Neuronal stem cell (in vitro differentiated cells): Measurements from ENCODE around the gene ADGRA3.

Source experiments
- DNase-seq: peaks from one replicate; pipeline ENCODE4 v3.0.0-alpha.2; 2013; ENCODE audit warnings: low spot score
- H2AFZ ChIP-seq: one replicate; pipeline ENCODE4 v1.6.1; 2013; ENCODE audit warnings: mild to moderate bottlenecking, low read length, inconsistent platforms
- H2AK5ac ChIP-seq: 2 replicates; pipeline ENCODE4 v1.6.1; 2013; ENCODE audit warnings: low read depth, mild to moderate bottlenecking, inconsistent platforms, low read length, moderate library complexity, mixed read lengths
- H2BK120ac ChIP-seq: 2 replicates; pipeline ENCODE4 v1.6.1; 2013; ENCODE audit warnings: low read depth, mild to moderate bottlenecking, inconsistent platforms, low read length, moderate library complexity, mixed read lengths
- H2BK12ac ChIP-seq: one replicate; pipeline ENCODE4 v1.6.1; 2013; ENCODE audit warnings: low read length, inconsistent platforms
- H2BK15ac ChIP-seq: 2 replicates; pipeline ENCODE4 v1.6.1; 2013; ENCODE audit warnings: mild to moderate bottlenecking, low read length, inconsistent platforms, mixed read lengths
- H2BK5ac ChIP-seq: one replicate; pipeline ENCODE4 v1.6.1; 2013; ENCODE audit warnings: inconsistent platforms, mild to moderate bottlenecking, low read length, moderate library complexity
- H3K14ac ChIP-seq: one replicate; pipeline ENCODE4 v1.6.1; 2013; ENCODE audit warnings: low read length, inconsistent platforms
- H3K18ac ChIP-seq: 2 replicates; pipeline ENCODE4 v1.6.1; 2013; ENCODE audit warnings: low read length, inconsistent platforms
- H3K23ac ChIP-seq: 2 replicates; pipeline ENCODE4 v1.6.1; 2013; ENCODE audit warnings: low read depth, mild to moderate bottlenecking, mixed read lengths, low read length, inconsistent platforms; ENCODE audit not compliant: poor library complexity
- H3K27ac ChIP-seq: replicated peaks from 3 replicates; pipeline ENCODE4 v1.5.1; 2013; ENCODE audit warnings: low read length, inconsistent platforms
- H3K27me3 ChIP-seq, 3 experiments: 2 replicates each; pipeline ENCODE4 v1.6.1; 2013; ENCODE audit warnings: low read length in 3 of 3, mild to moderate bottlenecking in 2 of 3, inconsistent platforms in 1 of 3, low read depth in 1 of 3, mixed read lengths in 1 of 3, moderate library complexity in 1 of 3; ENCODE audit not compliant: control insufficient read depth in 3 of 3, insufficient read depth in 3 of 3
- H3K36me3 ChIP-seq, 2 donors: replicated peaks in 1 of 2; 2 replicates each; pipeline ENCODE4 v1.6.1; 2013; ENCODE audit warnings: low read length in 2 of 2; ENCODE audit not compliant: control insufficient read depth in 2 of 2, insufficient read depth in 2 of 2
- H3K4ac ChIP-seq: 2 replicates; pipeline ENCODE4 v1.6.1; 2013; ENCODE audit warnings: inconsistent platforms, mild to moderate bottlenecking, low read length, moderate library complexity
- H3K4me1 ChIP-seq, 2 donors: 1 replicate in 1 of 2; 2 replicates in 1 of 2; pipeline ENCODE4 v1.6.1; 2013; ENCODE audit warnings: low read length in 2 of 2, low read depth in 1 of 2; ENCODE audit not compliant: control insufficient read depth in 2 of 2, insufficient read depth in 1 of 2
- H3K4me2 ChIP-seq: one replicate; pipeline ENCODE4 v1.6.1; 2013; ENCODE audit warnings: mild to moderate bottlenecking, low read length, inconsistent platforms; ENCODE audit not compliant: insufficient read depth, poor library complexity, severe bottlenecking
- H3K4me3 ChIP-seq, 2 donors: 2 replicates each; pipeline ENCODE4 v1.5.1; 2013; ENCODE audit warnings: low read length in 2 of 2, mild to moderate bottlenecking in 2 of 2, inconsistent platforms in 1 of 2, moderate library complexity in 1 of 2
- H3K79me1 ChIP-seq: one replicate; pipeline ENCODE4 v1.6.1; 2013; ENCODE audit warnings: low read depth, mild to moderate bottlenecking, inconsistent platforms, low read length, moderate library complexity
- H3K9ac ChIP-seq: one replicate; pipeline ENCODE4 v1.6.1; 2013; ENCODE audit warnings: mild to moderate bottlenecking, low read depth, low read length, inconsistent platforms; ENCODE audit not compliant: poor library complexity
- H3K9me3 ChIP-seq, 2 donors: replicated peaks in 1 of 2; 2 replicates each; pipeline versions ENCODE3 to v1.6.1; 2013; ENCODE audit warnings: low read length in 2 of 2, mild to moderate bottlenecking in 2 of 2, inconsistent platforms in 1 of 2, low read depth in 1 of 2, mixed read lengths in 1 of 2, moderate library complexity in 1 of 2; ENCODE audit not compliant: control insufficient read depth in 2 of 2, insufficient read depth in 1 of 2
- H4K8ac ChIP-seq: one replicate; pipeline ENCODE4 v1.6.1; 2013; ENCODE audit warnings: low read depth, mild to moderate bottlenecking, inconsistent platforms, low read length, moderate library complexity
- H4K91ac ChIP-seq: one replicate; pipeline ENCODE4 v1.6.1; 2013; ENCODE audit warnings: low read length, low read depth, mild to moderate bottlenecking, inconsistent platforms; ENCODE audit not compliant: poor library complexity
- WGBS, 2 donors: extraction: QIAGEN DNeasy Blood & Tissue Kit; methylation state at CpG; one replicate each; pipeline ENCODE4 v1.1.7; 2013; ENCODE audit warnings: missing lambda C conversion rate in 2 of 2, mixed read lengths in 1 of 2; ENCODE audit not compliant: insufficient read length in 2 of 2, insufficient replicate concordance in 1 of 2; ENCODE audit errors: extremely low coverage in 2 of 2; 5-methylcytosine and 5-hydroxymethylcytosine counted together

ADGRA3 gene

DNA sequence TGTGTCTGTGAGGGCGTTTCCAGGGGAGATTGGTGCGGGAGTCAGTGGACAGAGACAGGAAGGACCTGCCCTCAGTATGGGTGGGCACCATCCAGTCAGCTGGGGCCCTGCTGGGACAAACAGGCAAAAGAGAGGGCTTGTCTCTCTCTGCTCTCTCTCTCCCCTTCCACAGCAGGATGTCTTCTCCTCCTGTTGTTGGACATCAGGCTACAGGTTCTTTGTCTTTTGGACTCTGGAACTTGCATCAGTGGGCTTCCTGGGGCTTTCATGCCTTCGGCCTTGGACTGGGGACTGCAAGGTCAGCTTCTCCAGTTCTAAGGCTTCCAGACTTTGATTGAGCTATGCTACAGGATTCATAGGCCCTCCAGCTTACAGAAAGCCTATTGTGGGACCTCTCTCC, 59.6 kb downstream of the ADGRA3 start:
- Histone ChIP-seq H2BK120ac (no peak overlapping the region), H3K14ac (no peak overlapping the region), H3K27me3 (no peaks in the 10 kb centered on the region), H3K23ac (no peak overlapping the region), H3K79me1 (peaks cover 2% of the 10 kb centered on the region), H2BK12ac (no peak overlapping the region), H3K9me3 (no peaks in the 10 kb centered on the region), H2AFZ (no peak overlapping the region), H3K4me1 (no peaks in the 10 kb centered on the region), H3K9ac (no peak overlapping the region), H4K91ac (no peak overlapping the region), H2BK5ac (no peak overlapping the region), H2AK5ac (no peak overlapping the region), H3K4me2 (no peak overlapping the region), H2BK15ac (no peak overlapping the region), H4K8ac (no peak overlapping the region), H3K4me3 (no peak overlapping the region), H3K27ac (no peak overlapping the region), H3K4ac (no peak overlapping the region), H3K36me3 (peaks cover 10 to 85% of the 10 kb centered on the region in 2 donors), H3K18ac (no peak overlapping the region)
- DNase-seq = no peak
- WGBS, 2 donors = no CpG with 5 or more reads among the region's 3 CpGs

DNA sequence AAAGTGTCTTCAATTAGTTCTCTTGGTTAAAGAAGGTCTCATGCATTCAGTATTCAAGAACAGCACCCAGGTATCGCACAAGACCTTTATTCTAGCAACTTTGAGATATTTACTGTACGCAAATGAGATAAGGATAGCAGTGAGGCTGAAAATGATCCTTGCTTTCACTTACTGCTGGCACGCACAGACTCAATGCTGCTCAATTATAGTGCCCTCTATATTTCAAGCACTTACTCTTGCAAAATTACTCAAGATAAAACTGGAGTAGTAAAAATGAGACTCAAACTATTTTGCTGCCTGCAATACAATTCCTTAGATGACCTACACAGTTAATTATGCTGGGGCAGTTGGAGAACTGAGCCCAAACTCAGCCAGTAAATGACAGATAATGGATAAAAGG, 60.9 kb downstream of the ADGRA3 start:
- H2BK12ac ChIP-seq = no peak overlapping the region
- H3K18ac ChIP-seq = no peak overlapping the region
- peaks cover 2% of the 10 kb centered on the region for H3K79me1 ChIP-seq
- no peaks in the 10 kb centered on the region for H3K4me1 ChIP-seq
- H2BK120ac ChIP-seq = no peak overlapping the region
- H3K4me3 ChIP-seq = no peak overlapping the region
- no peak overlapping the region for H3K4me2 ChIP-seq
- no peak overlapping the region for H2BK15ac ChIP-seq
- no CpG with 5 or more reads among the region's 3 CpGs for WGBS, 2 donors
- H3K27ac ChIP-seq = no peak overlapping the region
- H3K27me3 ChIP-seq = no peaks in the 10 kb centered on the region
- no peak overlapping the region for H3K4ac ChIP-seq
- H2AK5ac ChIP-seq = no peak overlapping the region
- H3K36me3 ChIP-seq = peaks cover 10 to 83% of the 10 kb centered on the region in 2 donors
- H4K91ac ChIP-seq = no peak overlapping the region
- no peak for DNase-seq
- H4K8ac ChIP-seq = no peak overlapping the region
- no peak overlapping the region for H2BK5ac ChIP-seq
- no peak overlapping the region for H3K23ac ChIP-seq
- H3K9me3 ChIP-seq = no peaks in the 10 kb centered on the region
- H3K14ac ChIP-seq = no peak overlapping the region
- no peak overlapping the region for H2AFZ ChIP-seq
- H3K9ac ChIP-seq = no peak overlapping the region

DNA sequence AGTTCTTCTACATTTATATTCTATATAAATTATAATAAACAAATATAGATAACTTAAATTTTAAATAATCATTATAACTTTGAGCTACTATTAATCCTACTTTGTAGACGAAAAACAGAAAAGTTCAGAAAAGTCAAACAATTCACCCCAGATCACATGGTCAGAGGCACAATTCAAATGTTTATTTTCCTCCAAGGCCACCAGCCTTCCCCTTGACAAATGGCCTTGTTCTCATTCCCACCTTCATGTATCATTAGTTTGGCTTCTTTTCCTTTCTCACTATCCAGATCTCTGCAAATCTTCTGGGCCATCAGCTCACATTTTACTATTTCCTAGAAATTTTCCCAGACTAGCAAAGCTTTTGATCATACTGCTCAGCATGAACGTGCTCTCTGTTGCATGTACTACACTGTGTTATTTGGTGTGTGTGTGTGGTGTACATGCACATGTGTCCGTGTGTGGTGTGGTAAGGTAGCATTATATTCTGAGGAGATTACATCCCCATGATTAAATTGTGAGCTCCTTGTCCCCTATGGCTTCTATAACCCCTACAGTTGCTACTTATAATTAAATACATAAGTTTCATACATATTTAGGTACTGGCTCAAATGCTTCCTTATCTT, 61.5 kb downstream of the ADGRA3 start:
- Histone ChIP-seq H4K91ac (no peak overlapping the region), H3K23ac (no peak overlapping the region), H3K4ac (no peak overlapping the region), H3K4me2 (no peak overlapping the region), H3K79me1 (peaks cover 2% of the 10 kb centered on the region), H4K8ac (no peak overlapping the region), H3K9ac (no peak overlapping the region), H2BK12ac (no peak overlapping the region), H2BK120ac (no peak overlapping the region), H2AK5ac (no peak overlapping the region), H2BK5ac (no peak overlapping the region), H3K4me1 (no peaks in the 10 kb centered on the region), H3K27me3 (no peaks in the 10 kb centered on the region), H3K14ac (no peak overlapping the region), H2AFZ (no peak overlapping the region), H3K18ac (no peak overlapping the region), H3K9me3 (no peaks in the 10 kb centered on the region), H3K27ac (no peak overlapping the region), H3K36me3 (peaks cover 10 to 83% of the 10 kb centered on the region in 2 donors), H3K4me3 (no peak overlapping the region), H2BK15ac (no peak overlapping the region)
- no peak for DNase-seq
- no CpG with 5 or more reads among the region's 3 CpGs for WGBS, 2 donors

DNA sequence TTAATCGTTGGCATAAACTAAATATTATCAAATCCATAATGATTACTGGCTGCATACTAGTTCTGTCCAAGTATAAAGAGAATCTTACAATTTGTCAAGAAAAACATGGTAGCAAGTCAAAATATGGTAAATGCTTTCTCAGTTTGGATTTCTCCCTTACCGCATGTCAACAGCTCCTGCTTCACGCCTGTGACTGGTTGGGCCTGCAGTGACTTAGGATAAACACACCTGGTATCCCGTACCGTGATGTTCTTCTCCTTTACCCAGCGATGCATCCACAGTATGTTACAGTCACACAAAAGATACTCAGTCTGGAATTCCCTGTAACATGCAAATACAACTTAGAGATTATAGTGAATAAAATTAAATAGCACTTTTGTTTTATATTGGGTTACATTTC, 71.1 kb downstream of the ADGRA3 start:
- Histone ChIP-seq H3K18ac (no peak overlapping the region), H3K27ac (no peak overlapping the region), H2BK15ac (no peak overlapping the region), H3K9me3 (peaks cover 0 to 11% of the 10 kb centered on the region in 2 donors), H2BK12ac (no peak overlapping the region), H4K8ac (no peak overlapping the region), H3K14ac (no peak overlapping the region), H2BK5ac (no peak overlapping the region), H3K4me3 (no peak overlapping the region), H3K4ac (no peak overlapping the region), H2AFZ (no peak overlapping the region), H3K4me2 (no peak overlapping the region), H3K79me1 (no peaks in the 10 kb centered on the region), H2AK5ac (no peak overlapping the region), H4K91ac (no peak overlapping the region), H3K23ac (no peak overlapping the region), H3K4me1 (no peaks in the 10 kb centered on the region), H3K9ac (no peak overlapping the region), H3K27me3 (no peaks in the 10 kb centered on the region), H2BK120ac (no peak overlapping the region), H3K36me3 (peaks cover 12 to 100% of the 10 kb centered on the region in 2 donors)
- no peak for DNase-seq
- no CpG with 5 or more reads among the region's 6 CpGs for WGBS, 2 donors
